Left renal pelvis (tissue), 4 donors: Measurements from ENCODE around the gene SLC25A25. TPM values are rescaled to one million over a fixed set of nuclear protein-coding genes. Genes with fewer than 3 reads are reported as not detected.
A peak's percentile ranks its signal among the peaks of the same experiment; 100 is the strongest.

ENCODE experiments used
- DNase-seq, 4 donors: peaks; one replicate each; pipeline ENCODE4 v3.0.0-alpha.2; 2013; ENCODE audit warnings: low read depth in 4 of 4, low spot score in 3 of 4
- polyA plus RNA-seq, 4 donors: library from polyadenylated mRNA; unstranded; fragments of 120-200 nt; gene quantifications; one replicate each; pipeline ENCODE4 v1.2.1, GENCODE V29; 2013; ENCODE audit not compliant: insufficient read length in 4 of 4

SLC25A25 gene
- polyA plus RNA-seq, 4 donors: 12.5 to 17.2 (median 13.1) TPM

- DNase-seq: no peak
These were observed 73.6 kb downstream of the SLC25A25 start for GRCh38 chr9:128141604-128142003.

GRCh38 chr9:128142061-128142460, 74.0 kb downstream of the SLC25A25 start:
- no peak for DNase-seq

GRCh38 chr9:128142596-128142995, 74.6 kb downstream of the SLC25A25 start:
- no peak for DNase-seq

- DNase-seq: no peak
These were observed 75.7 kb downstream of the SLC25A25 start for GRCh38 chr9:128143525-128144238.

GRCh38 chr9:128144239-128145181, 76.5 kb downstream of the SLC25A25 start:
- DNase-seq: no peak

GRCh38 chr9:128145536-128145935, 77.5 kb downstream of the SLC25A25 start:
- peak in 2 of 4 donors; percentile 32 to 56 for DNase-seq

- DNase-seq: no peak
These were observed 77.9 kb downstream of the SLC25A25 start for GRCh38 chr9:128145951-128146351.

- no peak for DNase-seq
These were observed 78.6 kb downstream of the SLC25A25 start for GRCh38 chr9:128146591-128147120.

GRCh38 chr9:128148509-128149000, 80.5 kb downstream of the SLC25A25 start:
- DNase-seq: no peak

GRCh38 chr9:128149001-128149701, 81.1 kb downstream of the SLC25A25 start, which contains the start of gene LCN2:
Gene LCN2 (plus strand): TSS chr9:128149453. CDS start chr9:128149526, 73 bp downstream.
- DNase-seq: no peak

- no peak for DNase-seq
These were observed 82.0 kb downstream of the SLC25A25 start for GRCh38 chr9:128149951-128150593.

GRCh38 chr9:128150594-128151308, 82.7 kb downstream of the SLC25A25 start:
- DNase-seq: no peak

GRCh38 chr9:128151309-128152132, 83.5 kb downstream of the SLC25A25 start:
- no peak for DNase-seq

GRCh38 chr9:128152133-128153059, 84.4 kb downstream of the SLC25A25 start:
- DNase-seq: no peak

GRCh38 chr9:128153060-128153946, 85.3 kb downstream of the SLC25A25 start:
- no peak for DNase-seq

- DNase-seq: no peak
These were observed 86.1 kb downstream of the SLC25A25 start for GRCh38 chr9:128153947-128154695.
